ENCODE results near the gene PSMC1. TPM values are rescaled to one million over a fixed set of nuclear protein-coding genes. Genes with fewer than 3 reads are reported as not detected.

The PSMC1 gene
- total RNA-seq, 1 donor from 2014 or later: 78.6 TPM

DNA sequence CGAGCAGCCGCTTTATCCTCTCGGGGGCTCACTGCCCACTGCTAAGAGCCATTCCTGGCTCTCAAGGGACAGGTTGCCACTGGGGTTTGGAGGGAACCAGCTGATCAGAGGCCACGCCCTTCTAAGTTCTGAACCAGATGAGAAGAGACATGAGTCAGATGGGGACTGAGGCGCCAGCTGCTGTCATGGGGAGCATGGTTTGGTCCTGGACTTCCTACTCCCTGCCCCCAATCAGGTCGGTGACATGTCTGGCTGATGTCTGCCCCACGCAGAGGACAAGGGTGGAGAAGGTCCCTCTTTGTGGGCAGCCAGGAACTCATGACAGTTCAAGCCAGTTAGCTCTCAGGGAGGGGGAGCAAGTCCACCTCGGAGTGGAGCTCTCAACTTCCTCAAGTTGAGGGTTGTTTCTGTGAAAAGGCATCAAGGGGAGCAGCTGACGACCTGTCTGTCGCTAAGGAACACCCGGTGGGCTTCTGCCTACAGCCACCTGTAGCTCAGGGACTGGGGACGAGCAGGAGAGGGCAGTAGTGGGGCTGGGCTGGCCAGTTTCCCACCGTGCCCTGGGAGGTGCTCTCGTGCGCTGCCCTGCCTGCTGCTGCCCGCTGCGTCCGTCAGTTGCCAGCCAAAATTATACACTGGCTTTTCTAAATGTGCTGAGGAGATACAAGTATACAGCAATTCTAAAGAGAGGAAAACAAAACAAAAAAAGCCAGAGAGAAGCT lies 20.5 kb downstream of the PSMC1 start:
- Mint-ChIP-seq H3K36me3 (ENCODE audit: low read depth) (peaks cover 10% of the 10 kb centered on the region), H3K4me1 (ENCODE audit: low read depth) (peaks cover 55% of the 10 kb centered on the region), H3K4me3 (ENCODE audit: unreplicated experiment) (no peak overlapping the region), H3K27ac (ENCODE audit: unreplicated experiment) (peak overlapping the region; percentile 98), H3K27me3 (ENCODE audit: low read depth) (no peaks in the 10 kb centered on the region), H3K9me3 (ENCODE audit: low read depth) (no peaks in the 10 kb centered on the region)
- TF ChIP-seq, protein P1, sequence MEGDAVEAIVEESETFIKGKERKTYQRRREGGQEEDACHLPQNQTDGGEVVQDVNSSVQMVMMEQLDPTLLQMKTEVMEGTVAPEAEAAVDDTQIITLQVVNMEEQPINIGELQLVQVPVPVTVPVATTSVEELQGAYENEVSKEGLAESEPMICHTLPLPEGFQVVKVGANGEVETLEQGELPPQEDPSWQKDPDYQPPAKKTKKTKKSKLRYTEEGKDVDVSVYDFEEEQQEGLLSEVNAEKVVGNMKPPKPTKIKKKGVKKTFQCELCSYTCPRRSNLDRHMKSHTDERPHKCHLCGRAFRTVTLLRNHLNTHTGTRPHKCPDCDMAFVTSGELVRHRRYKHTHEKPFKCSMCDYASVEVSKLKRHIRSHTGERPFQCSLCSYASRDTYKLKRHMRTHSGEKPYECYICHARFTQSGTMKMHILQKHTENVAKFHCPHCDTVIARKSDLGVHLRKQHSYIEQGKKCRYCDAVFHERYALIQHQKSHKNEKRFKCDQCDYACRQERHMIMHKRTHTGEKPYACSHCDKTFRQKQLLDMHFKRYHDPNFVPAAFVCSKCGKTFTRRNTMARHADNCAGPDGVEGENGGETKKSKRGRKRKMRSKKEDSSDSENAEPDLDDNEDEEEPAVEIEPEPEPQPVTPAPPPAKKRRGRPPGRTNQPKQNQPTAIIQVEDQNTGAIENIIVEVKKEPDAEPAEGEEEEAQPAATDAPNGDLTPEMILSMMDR (IDR thresholded peaks at IDR 0.05): no peak
- no peak for DNase-seq (ENCODE audit: low spot score)

DNA sequence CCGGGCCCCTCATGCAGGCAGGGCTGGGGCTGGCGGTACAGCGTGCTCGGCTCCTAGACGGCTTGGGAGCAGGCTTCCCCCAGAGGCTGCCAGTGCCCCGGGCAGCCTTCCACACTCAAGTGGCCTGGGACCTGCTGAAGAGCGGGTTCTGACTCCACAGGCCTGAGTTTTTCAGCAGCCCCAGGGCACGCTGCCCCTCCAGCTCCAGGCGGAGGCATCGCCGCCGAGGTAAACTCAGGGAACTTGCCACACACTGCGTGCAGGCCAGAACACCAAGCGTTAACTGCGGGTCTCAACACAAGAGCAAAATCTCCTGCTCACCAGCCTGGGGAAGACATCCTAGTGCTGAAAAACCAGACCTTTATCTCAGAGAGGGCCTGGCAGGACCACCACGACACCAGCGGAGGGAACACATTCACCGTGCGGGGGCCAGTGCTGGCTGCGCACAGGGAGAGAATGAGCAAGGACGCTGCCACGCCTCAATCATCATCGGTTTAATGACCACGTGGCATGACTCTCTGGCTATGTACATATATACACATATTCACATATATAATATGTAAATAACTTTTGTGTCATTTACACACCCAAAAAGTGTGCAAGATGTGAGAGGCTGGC lies 21.3 kb downstream of the PSMC1 start:
- TF ChIP-seq, protein P1 (IDR thresholded peaks at IDR 0.05): no peak
- DNase-seq (ENCODE audit: low spot score): no peak
- H3K27ac Mint-ChIP-seq (ENCODE audit: unreplicated experiment): no peak overlapping the region
- H3K4me1 Mint-ChIP-seq (ENCODE audit: low read depth): peaks cover 59% of the 10 kb centered on the region
- H3K4me3 Mint-ChIP-seq (ENCODE audit: unreplicated experiment): no peak overlapping the region
- H3K9me3 Mint-ChIP-seq (ENCODE audit: low read depth): no peaks in the 10 kb centered on the region
- H3K36me3 Mint-ChIP-seq (ENCODE audit: low read depth): peaks cover 10% of the 10 kb centered on the region
- no peaks in the 10 kb centered on the region for H3K27me3 Mint-ChIP-seq (ENCODE audit: low read depth)

DNA sequence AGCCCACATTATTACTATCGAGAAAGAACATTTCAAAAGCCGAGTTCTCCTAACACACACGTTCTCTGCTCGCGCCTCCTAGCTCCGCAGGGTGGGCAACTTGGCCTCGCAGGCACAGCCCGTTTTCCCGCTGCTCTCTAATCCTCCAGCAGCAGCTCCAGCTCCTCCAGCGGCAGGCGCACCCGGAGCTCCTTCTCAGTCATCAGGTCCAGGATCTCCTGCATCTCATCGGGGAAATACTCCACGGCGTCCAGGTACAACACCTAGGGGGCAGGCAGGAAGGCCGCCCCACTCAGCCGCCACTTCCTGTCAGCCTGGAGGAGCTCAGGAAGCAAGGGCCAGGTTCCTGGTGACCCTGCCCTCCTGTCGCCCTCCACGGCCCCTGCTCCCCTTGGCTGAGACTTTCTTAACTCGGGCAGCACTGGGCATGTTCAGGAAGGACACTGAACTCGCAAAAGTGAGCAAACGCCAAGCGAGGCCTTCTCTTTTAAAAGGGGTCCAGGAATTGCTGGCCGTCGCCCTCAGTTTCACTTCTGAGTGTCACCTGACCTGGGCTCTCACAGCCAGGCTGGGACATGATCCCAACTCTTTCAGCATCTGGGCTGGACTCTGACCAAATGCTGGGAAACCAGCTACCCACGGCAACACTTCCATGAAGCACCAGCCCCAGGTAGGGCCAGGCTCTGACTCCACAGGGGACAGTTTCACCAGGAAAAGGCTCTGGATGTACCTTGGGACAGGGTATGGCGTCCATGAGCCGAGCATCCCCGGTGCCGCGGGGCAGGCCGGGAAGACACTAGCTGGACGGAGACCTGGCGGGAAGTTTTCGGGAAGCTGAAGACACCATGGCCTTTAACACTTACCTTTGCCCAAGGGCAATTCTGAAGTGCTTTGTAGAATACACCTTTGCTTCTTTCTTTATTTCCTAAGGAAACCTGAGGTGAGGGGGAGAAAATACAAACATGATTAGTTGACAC lies 22.1 kb downstream of the PSMC1 start:
- H3K27me3 Mint-ChIP-seq (ENCODE audit: low read depth): no peaks in the 10 kb centered on the region
- H3K9me3 Mint-ChIP-seq (ENCODE audit: low read depth): no peaks in the 10 kb centered on the region
- peaks cover 8% of the 10 kb centered on the region for H3K36me3 Mint-ChIP-seq (ENCODE audit: low read depth)
- no peak for DNase-seq (ENCODE audit: low spot score)
- peaks cover 58% of the 10 kb centered on the region for H3K4me1 Mint-ChIP-seq (ENCODE audit: low read depth)
- peak overlapping the region; percentile 63 for H3K27ac Mint-ChIP-seq (ENCODE audit: unreplicated experiment)
- TF ChIP-seq, protein P1 (IDR thresholded peaks at IDR 0.05): no peak
- no peak overlapping the region for H3K4me3 Mint-ChIP-seq (ENCODE audit: unreplicated experiment)

DNA sequence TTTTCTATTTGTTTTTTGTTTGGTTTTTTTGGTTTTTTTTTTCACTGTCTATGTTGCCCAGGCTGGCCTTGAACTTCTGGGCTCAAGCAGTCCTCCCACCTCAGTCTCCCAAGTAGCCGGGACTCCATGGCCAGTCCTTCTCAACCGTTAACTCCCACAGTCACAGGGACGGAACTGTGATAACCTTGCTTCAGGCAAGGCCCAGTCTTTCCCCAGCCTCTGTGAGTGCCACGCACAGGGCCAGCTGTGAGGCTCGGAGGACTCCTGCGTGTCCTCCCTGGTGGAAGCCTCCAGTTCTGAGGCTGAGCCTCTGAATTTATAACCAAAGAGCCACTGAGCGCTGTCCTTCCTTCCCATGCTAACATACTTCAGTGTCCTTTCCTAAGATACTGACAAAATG lies 23.7 kb downstream of the PSMC1 start:
- no peaks in the 10 kb centered on the region for H3K27me3 Mint-ChIP-seq (ENCODE audit: low read depth)
- DNase-seq (ENCODE audit: low spot score): no peak
- H3K9me3 Mint-ChIP-seq (ENCODE audit: low read depth): no peaks in the 10 kb centered on the region
- no peak overlapping the region for H3K4me3 Mint-ChIP-seq (ENCODE audit: unreplicated experiment)
- TF ChIP-seq, protein P1 (IDR thresholded peaks at IDR 0.05): no peak
- H3K4me1 Mint-ChIP-seq (ENCODE audit: low read depth): peaks cover 42% of the 10 kb centered on the region
- no peak overlapping the region for H3K27ac Mint-ChIP-seq (ENCODE audit: unreplicated experiment)
- H3K36me3 Mint-ChIP-seq (ENCODE audit: low read depth): peaks cover 8% of the 10 kb centered on the region

DNA sequence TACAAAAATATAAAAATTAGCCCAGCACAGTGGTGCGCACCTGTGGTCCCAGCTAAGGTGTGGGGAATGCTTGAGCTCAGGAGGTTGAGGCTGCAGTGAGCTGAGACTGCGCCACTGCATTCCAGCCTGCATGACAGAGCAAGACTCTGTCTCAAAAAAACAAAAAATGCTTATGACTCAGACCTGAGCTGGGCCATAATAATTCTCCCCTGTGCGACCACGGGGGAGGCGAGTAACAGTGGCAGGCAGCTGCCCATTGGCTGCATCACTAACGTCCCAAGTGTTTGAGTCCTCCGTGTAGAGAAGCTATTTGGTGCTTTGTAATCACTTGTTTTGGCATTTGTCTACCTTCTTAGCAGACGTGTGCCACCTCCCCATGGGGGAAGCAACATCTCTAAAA lies 24.9 kb downstream of the PSMC1 start:
- H3K36me3 Mint-ChIP-seq (ENCODE audit: low read depth): peaks cover 10% of the 10 kb centered on the region
- DNase-seq (ENCODE audit: low spot score): no peak
- peaks cover 30% of the 10 kb centered on the region for H3K4me1 Mint-ChIP-seq (ENCODE audit: low read depth)
- H3K9me3 Mint-ChIP-seq (ENCODE audit: low read depth): no peaks in the 10 kb centered on the region
- TF ChIP-seq, protein P1 (IDR thresholded peaks at IDR 0.05): no peak
- no peaks in the 10 kb centered on the region for H3K27me3 Mint-ChIP-seq (ENCODE audit: low read depth)
- H3K27ac Mint-ChIP-seq (ENCODE audit: unreplicated experiment): peak overlapping the region; percentile 85
- H3K4me3 Mint-ChIP-seq (ENCODE audit: unreplicated experiment): no peak overlapping the region
